ENCODE results near the gene NGF. TPM values are rescaled to one million over a fixed set of nuclear protein-coding genes. Genes with fewer than 3 reads are reported as not detected.

Gene NGF
- total and polyA plus RNA-seq, 11 donors: 0.94 to 13.6 (median 2.9) TPM

- Histone ChIP-seq H3K4me3 (peak overlapping the region in 3 of 12 donors; percentile 9 to 24 (median 17)), H3K9me3 (no peaks in the 10 kb centered on the region), H3K27me3 (peaks cover 0 to 3% (median 0%) of the 10 kb centered on the region in 9 donors), H3K36me3 (no peaks in the 10 kb centered on the region), H3K4me1 (peaks cover 0 to 44% (median 11%) of the 10 kb centered on the region in 12 donors), H3K27ac (peak overlapping the region in 11 of 12 donors; percentile 33 to 68 (median 56))
- no peak for TF ChIP-seq CTCF (IDR thresholded peaks at IDR 0.05)
- TF ChIP-seq POLR2A (IDR thresholded peaks at IDR 0.05): no peak
- WGBS, 4 donors: 62 to 83% (median 73%) methylated on average over 5 of the region's 5 CpGs
- ATAC-seq (no peak), DNase-seq (no peak)
- intact Hi-C loops (cut with DNase I): loop anchor here in 3 of 10 donors (5.0 to 10.0 kb wide), 4 partner anchors 44 to 197 kb away; no protein-coding TSS in a partner anchor
These were observed 6.3 kb downstream of the NGF start for GRCh38 chr1:115331558-115332331.

- Histone ChIP-seq H3K27ac (peak overlapping the region in 9 of 12 donors; percentile 20 to 68 (median 50)), H3K36me3 (no peaks in the 10 kb centered on the region), H3K9me3 (no peaks in the 10 kb centered on the region), H3K4me3 (no peak overlapping the region), H3K27me3 (no peaks in the 10 kb centered on the region), H3K4me1 (peaks cover 0 to 46% (median 12%) of the 10 kb centered on the region in 12 donors)
- intact Hi-C loops (cut with DNase I): loop anchor here in 3 of 10 donors (5.0 to 10.0 kb wide), 4 partner anchors 43 to 196 kb away; no protein-coding TSS in a partner anchor
- ATAC-seq: peak in 2 of 4 donors; percentile 62 to 65
- no peak for DNase-seq
- WGBS, 4 donors: 58 to 75% (median 69%) methylated on average over 7 of the region's 7 CpGs
- peak in 1 of 12 donors; percentile 8 for TF ChIP-seq CTCF (IDR thresholded peaks at IDR 0.05)
- TF ChIP-seq POLR2A (IDR thresholded peaks at IDR 0.05): no peak
These were observed 7.5 kb downstream of the NGF start for GRCh38 chr1:115330480-115331013.

GRCh38 chr1:115329965-115330364, 8.1 kb downstream of the NGF start:
- intact Hi-C loops (cut with DNase I): loop anchor here in 3 of 10 donors (5.0 to 10.0 kb wide), 4 partner anchors 43 to 195 kb away; no protein-coding TSS in a partner anchor

More at GRCh38 chr1:115329965-115330364, 8.1 kb downstream of the NGF start:
- TF ChIP-seq CTCF (IDR thresholded peaks at IDR 0.05) (no peak), POLR2A (IDR thresholded peaks at IDR 0.05) (no peak)
- Histone ChIP-seq H3K4me3 (no peak overlapping the region), H3K9me3 (no peaks in the 10 kb centered on the region), H3K27ac (peak overlapping the region in 7 of 12 donors; percentile 14 to 68 (median 31)), H3K36me3 (no peaks in the 10 kb centered on the region), H3K4me1 (peaks cover 0 to 41% (median 13%) of the 10 kb centered on the region in 12 donors), H3K27me3 (no peaks in the 10 kb centered on the region)
- DNase-seq (no peak), ATAC-seq (no peak)
- 70 to 81% (median 73%) methylated on average over 3 of the region's 3 CpGs for WGBS, 4 donors

All from heart left ventricle (tissue), 16 donors.